Panc1 (cell line): ENCODE results near the gene CRISPLD2.

Source experiments
- CTCF ChIP-seq: fragments of 450-650 bp; IDR thresholded peaks from 2 replicates; pipeline ENCODE4 v1.5.1; 2017; ENCODE audit warnings: mild to moderate bottlenecking
- TCF7L2 ChIP-seq: IDR thresholded peaks from 2 replicates; pipeline ENCODE4 v1.6.1; 2011; ENCODE audit warnings: mild to moderate bottlenecking, low read depth, low read length, inconsistent platforms
- TF ChIP-seq, protein P1 (sequence below), 2 experiments: IDR thresholded peaks; 2 replicates each; pipeline ENCODE4 v1.6.1; 2011 to 2012; ENCODE audit warnings: low read depth in 2 of 2, control low read depth in 1 of 2, low read length in 1 of 2, mild to moderate bottlenecking in 1 of 2, moderate library complexity in 1 of 2; ENCODE audit not compliant: insufficient read depth in 1 of 2

DNA sequence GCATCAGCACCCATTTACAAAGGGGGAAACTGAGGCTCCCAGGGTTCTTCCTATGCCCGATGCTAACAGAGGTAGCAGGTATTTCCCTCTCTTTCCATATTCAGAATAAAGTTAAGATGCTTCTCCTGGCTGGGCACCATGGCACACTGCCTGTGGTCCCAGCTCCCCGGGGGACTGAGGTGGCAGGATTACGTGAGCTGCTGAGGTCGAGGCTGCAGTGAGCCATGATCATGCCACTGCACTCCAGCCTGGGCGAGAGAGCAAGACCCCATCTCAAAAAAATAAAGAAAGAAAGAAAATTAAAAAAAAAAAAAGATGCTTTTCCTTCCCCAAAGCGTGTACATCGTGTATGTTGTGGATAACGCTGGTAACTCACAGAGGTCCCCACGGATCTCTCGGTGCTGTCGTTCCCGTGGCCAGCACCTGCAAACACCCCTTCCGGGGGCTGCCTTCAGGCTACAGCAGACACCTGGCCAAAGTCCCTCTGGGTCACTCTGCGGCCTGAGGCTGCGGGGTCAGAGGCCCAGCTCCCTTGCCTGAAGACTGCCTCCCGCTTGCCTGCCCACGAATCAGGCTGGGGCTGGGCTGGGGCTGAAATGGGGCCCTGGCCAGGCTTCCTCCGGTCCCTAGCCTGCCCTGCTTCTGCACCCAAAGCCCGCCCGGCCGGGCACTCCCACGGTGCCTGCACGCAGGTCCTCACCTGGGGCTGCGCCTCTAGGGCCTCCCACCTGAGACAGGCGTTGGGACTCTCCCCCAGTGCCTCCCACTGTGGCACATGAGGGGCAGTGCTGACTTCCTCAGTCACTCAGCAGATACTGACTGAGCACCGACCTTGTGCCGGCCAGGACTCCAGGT, 128.4 kb downstream of the CRISPLD2 start:
- no peak for TF ChIP-seq CTCF
- TF ChIP-seq, protein P1, sequence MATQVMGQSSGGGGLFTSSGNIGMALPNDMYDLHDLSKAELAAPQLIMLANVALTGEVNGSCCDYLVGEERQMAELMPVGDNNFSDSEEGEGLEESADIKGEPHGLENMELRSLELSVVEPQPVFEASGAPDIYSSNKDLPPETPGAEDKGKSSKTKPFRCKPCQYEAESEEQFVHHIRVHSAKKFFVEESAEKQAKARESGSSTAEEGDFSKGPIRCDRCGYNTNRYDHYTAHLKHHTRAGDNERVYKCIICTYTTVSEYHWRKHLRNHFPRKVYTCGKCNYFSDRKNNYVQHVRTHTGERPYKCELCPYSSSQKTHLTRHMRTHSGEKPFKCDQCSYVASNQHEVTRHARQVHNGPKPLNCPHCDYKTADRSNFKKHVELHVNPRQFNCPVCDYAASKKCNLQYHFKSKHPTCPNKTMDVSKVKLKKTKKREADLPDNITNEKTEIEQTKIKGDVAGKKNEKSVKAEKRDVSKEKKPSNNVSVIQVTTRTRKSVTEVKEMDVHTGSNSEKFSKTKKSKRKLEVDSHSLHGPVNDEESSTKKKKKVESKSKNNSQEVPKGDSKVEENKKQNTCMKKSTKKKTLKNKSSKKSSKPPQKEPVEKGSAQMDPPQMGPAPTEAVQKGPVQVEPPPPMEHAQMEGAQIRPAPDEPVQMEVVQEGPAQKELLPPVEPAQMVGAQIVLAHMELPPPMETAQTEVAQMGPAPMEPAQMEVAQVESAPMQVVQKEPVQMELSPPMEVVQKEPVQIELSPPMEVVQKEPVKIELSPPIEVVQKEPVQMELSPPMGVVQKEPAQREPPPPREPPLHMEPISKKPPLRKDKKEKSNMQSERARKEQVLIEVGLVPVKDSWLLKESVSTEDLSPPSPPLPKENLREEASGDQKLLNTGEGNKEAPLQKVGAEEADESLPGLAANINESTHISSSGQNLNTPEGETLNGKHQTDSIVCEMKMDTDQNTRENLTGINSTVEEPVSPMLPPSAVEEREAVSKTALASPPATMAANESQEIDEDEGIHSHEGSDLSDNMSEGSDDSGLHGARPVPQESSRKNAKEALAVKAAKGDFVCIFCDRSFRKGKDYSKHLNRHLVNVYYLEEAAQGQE (IDR thresholded peaks at IDR 0.05; ENCODE audit: insufficient read depth in 1 of 2, low read depth in 2 of 2, low read length in 1 of 2) = no peak
- no peak for TF ChIP-seq TCF7L2
